Activated T-helper 1 cell treated with Interleukin-2 at 50 U/mL for 16 hours (primary cell): ENCODE data around the gene HES5.
A peak's percentile ranks its signal among the peaks of the same experiment; 100 is the strongest.

Experiments
- DNase-seq: peaks from one replicate; pipeline ENCODE4 v3.0.0-alpha.2; 2020; ENCODE audit warnings: low read depth

HES5 gene

GRCh38 chr1:2546515-2547209 lies 16.6 kb upstream of the HES5 start:
- peak; percentile 73 for DNase-seq

DNA sequence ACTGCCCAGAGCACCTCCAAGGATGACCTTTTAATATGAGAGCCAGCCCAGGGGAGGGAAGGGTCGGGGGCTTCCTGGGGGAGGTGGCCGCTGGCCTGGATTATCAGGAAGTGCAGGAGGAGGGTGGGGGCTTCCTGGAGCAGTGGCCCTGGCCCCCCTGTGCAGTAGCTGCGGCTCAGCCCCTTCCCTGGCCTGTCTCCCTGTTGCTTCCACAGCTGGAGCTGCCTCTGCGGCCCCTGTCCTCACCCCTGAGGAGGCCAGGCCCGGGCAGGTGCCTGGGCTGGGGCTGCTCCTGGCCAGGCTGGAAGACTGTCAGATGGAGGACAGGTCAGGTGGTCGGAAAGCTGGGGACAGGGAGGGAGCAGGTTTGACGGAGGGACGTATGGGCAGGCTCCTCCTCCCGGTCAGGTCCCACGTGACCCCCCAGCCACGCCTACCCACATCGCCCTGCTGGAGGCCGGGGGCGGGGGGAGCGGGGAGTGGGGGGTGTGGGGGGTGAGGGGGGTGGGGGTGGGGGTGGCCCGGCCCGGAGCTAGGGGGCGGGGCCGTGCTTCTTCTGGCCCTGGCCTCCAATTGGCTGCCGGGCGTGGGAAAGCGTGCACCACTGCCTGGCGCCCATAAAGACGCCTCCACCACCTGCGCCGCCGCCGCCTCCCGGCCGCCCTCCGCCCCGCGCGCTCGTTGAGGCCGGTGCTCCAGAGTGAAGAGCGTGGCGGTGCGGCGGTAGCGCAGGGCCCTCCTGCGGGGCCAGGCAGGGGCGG lies 15.9 kb upstream of the HES5 start:
- peak; percentile 83 for DNase-seq

DNA sequence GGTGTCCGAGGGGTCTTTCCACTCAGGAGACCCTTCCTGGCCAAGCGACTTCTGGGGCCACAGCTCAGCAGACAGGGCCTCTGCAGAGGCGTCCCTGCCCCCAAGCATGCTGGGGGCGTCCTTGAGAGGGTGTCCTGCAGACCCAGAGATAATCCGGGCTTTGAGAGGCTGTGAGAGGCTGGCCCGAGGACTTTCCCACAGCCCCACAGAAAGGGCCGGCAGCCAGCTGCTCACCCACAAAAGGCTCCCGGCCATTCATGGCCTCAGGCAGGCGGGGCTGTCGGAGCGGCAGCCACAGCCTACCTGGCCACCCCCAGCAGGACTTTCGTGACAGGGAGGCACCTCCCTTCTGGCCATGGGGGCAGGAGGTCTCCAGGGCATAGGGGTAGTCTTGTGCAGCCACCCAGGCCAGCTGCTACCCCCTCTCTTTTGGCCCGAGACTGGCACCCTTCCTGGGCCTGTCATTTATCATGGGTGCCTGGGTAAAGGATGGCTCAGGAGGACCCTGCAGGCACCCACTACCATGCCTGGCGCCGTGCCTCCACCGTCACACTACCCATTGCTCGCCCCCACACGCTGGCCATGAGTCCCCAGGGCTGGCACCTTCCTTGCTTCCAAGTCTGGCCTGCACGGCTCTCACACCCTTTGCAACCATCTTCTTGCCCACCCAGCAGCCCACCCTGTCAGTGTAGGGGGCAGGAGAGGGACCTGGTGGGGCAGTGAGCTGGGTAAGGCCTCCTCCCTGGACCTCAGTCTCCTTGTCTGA lies 15.0 kb upstream of the HES5 start:
- no peak for DNase-seq

DNA sequence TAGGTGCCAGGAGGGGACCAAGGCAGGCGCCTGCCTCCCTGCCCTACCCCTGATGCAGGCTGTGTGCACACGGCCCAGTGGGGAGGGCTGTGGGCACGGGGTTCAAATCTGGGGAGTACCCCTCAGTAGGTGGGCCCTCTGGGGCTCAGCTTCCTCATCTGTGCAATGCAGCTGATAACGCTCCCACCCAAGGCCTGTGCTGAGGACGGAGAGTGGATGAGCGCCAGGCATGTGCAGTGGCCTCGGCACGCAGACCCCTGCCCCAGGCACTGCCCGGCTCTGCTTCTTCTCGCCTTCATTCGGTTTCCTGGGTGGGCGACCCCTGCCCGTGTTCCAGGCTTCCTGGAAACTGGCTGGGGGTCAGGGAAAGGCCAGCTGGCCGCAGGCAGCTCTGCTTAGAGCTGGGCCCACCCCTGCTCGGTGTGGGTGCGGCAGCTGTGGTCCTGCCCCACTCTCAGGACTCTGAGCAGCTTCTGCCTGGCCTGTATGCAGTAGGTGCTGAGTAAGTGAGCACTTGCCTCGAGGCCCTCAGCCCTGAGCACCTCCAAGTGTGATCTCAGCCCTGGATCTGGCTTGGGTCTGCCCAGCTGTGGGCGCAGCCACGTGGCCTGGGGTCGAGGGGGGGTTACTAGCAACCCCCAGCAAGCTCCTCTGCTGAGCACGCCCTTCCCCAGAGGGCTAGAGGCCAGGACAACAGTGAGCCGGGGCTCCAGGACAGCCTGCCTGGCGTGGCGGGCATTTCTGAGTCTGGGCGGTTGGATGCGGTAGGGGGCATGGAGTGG lies 14.2 kb upstream of the HES5 start:
- no peak for DNase-seq

- DNase-seq: no peak
Observed at GRCh38 chr1:2543543-2544092, 13.6 kb upstream of the HES5 start.

- no peak for DNase-seq
Observed at GRCh38 chr1:2542246-2542915, 12.3 kb upstream of the HES5 start.

DNA sequence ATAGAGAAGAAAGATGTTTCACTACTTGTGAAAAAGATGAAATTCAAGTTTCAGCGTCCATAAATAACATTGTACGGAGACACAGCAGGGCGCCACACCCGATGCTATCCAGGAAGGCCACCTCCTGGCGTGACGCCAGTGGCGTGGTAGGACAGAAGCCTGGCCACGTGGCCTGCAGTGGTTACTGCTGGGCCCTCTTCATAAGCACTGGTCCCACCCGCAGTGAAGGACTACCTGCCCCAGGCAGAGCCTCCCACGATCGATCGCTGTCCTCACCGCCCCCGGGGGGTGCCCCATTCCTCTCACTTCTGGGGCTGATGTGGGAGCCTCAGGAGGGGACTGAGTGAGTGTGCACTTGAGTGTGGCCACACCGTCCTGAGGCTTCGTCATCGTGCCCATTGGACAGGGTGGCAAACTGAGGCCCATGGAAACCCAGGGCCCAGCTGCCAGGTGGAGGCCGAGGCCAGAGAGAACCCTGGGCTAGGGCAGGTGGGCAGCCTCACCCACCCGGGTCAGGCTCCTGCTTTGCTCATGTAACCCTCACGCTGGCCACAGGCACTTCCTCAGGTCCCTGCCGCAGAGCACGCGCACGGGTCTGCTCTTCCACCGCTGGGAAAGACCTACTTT lies 11.7 kb upstream of the HES5 start:
- no peak for DNase-seq

GRCh38 chr1:2540816-2541492 lies 10.9 kb upstream of the HES5 start:
- no peak for DNase-seq

GRCh38 chr1:2539312-2539907 lies 9.3 kb upstream of the HES5 start:
- DNase-seq: no peak

- DNase-seq: no peak
Observed at GRCh38 chr1:2538872-2539271, 8.8 kb upstream of the HES5 start.

- no peak for DNase-seq
Observed at GRCh38 chr1:2538376-2538775, 8.3 kb upstream of the HES5 start.

DNA sequence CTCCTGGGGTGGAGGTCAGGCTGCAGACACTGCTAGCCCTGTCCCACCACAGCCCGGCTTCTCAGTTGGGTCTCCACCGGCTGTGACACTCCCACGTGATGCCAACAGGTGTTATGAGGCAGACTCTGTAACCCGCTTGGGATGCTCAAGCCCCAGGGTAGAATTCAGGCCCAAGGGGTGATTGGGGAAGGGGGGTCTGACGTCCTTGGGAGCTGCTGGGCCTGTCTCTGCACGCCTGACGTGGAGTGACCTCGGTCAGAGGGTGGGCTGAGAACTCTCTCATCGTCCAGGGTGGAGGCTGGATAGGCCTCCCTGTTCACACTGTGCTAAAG lies 7.7 kb upstream of the HES5 start:
- no peak for DNase-seq

DNA sequence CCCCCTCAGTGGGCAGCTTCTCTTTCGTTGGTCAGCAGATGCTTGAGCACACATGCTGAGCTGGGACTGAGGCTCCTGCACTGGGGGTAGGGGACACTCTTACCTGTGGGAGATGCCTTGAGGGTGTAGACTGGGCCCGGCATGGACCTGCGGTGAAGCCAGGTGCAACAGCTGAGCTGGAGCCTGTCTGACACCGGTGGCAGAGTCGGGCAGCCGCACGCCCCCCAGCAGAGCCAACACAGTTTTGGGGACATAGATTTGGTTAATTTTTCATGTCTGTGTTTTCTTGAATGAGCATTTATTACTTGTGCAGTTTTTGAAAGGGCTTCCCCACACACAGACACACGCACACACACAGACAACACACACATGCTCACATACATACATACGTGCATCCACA lies 5.9 kb upstream of the HES5 start:
- DNase-seq: no peak

- no peak for DNase-seq
Observed at GRCh38 chr1:2535455-2535854, 5.4 kb upstream of the HES5 start.

GRCh38 chr1:2534687-2535441 lies 4.8 kb upstream of the HES5 start:
- DNase-seq: no peak

DNA sequence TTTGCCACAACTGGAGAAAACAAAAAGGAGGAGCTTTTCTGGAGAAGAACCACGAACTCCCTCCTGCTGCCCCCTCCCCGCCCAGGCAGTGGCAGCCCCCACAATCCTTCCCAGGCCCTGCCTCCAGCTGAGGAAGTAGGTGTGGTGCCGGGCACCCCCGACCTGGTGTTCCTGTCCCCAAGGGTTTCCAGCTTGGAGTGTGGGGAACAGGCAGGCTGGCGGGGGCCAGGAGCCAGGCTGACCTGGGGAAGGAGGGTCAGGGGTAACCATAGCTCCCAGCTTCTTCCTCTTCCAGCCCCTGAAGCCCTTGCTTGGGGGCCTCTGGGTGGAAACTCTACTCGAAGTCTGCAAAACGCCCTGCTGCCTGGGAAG lies 4.2 kb upstream of the HES5 start:
- DNase-seq: no peak

- no peak for DNase-seq
Observed at GRCh38 chr1:2533365-2533764, 3.3 kb upstream of the HES5 start.

- DNase-seq: no peak
Observed at GRCh38 chr1:2532485-2533160, 2.6 kb upstream of the HES5 start.
